HL-60/S4 treated with retinoic acid at 250 ng/mL for 4 days and 3 days (cell line): Measurements from ENCODE around the gene ANXA11.
"Not testable (repeated sequence)": the region's sequence is repeated elsewhere in the genome, so short reads cannot be mapped to it uniquely, and the experiment has no call there.

Source experiments
- in situ Hi-C: fragments of 300-500 bp; cut with MboI; formaldehyde crosslinking; loops from 2 replicates; pipeline ENCODE4 v1.7.0; 2022; ENCODE audit warnings: low sequenced_read_pairs

Gene ANXA11

GRCh38 chr10:80149123-80149522 is 56.2 kb downstream of the ANXA11 start:
- in situ Hi-C loops = loop anchor here (5.0 kb wide), 1 partner anchor 68 kb away; no protein-coding TSS in a partner anchor

GRCh38 chr10:80148166-80148805 is 57.1 kb downstream of the ANXA11 start:
- in situ Hi-C loops = loop anchor here (5.0 kb wide), 1 partner anchor 69 kb away; no protein-coding TSS in a partner anchor

- in situ Hi-C loops = loop anchor here (5.0 kb wide), 1 partner anchor 70 kb away; no protein-coding TSS in a partner anchor
Measured at GRCh38 chr10:80146918-80147317, 58.4 kb downstream of the ANXA11 start.

GRCh38 chr10:80145406-80146308 is 59.7 kb downstream of the ANXA11 start:
- in situ Hi-C loops = loop anchor here (5.0 kb wide), 1 partner anchor 72 kb away; no protein-coding TSS in a partner anchor

- in situ Hi-C loops = loop anchor here (5.0 kb wide), 1 partner anchor 73 kb away; no protein-coding TSS in a partner anchor
Measured at GRCh38 chr10:80144696-80145131, 60.6 kb downstream of the ANXA11 start.

- in situ Hi-C loops = no loop called here
Measured at GRCh38 chr10:80144067-80144695, 61.2 kb downstream of the ANXA11 start.

GRCh38 chr10:80141696-80142460 is 63.5 kb downstream of the ANXA11 start:
- in situ Hi-C loops = no loop called here

- in situ Hi-C loops = no loop called here
Measured at GRCh38 chr10:80140251-80140650, 65.1 kb downstream of the ANXA11 start.

GRCh38 chr10:80139265-80139664 is 66.1 kb downstream of the ANXA11 start:
- in situ Hi-C loops = no loop called here

GRCh38 chr10:80137920-80138319 is 67.4 kb downstream of the ANXA11 start:
- in situ Hi-C loops = no loop called here

GRCh38 chr10:80137031-80137862 is 68.1 kb downstream of the ANXA11 start:
- in situ Hi-C loops = no loop called here

- in situ Hi-C loops = no loop called here
Measured at GRCh38 chr10:80136134-80136571, 69.2 kb downstream of the ANXA11 start.

- in situ Hi-C loops = not testable (repeated sequence)
Measured at GRCh38 chr10:80133687-80134086, 71.7 kb downstream of the ANXA11 start.

- in situ Hi-C loops = no loop called here
Measured at GRCh38 chr10:80133206-80133605, 72.1 kb downstream of the ANXA11 start.

- in situ Hi-C loops = no loop called here
Measured at GRCh38 chr10:80132299-80133139, 72.8 kb downstream of the ANXA11 start, which contains the start of gene PLAC9. TSS of gene PLAC9 (plus strand) at chr10:80132730. CDS start at chr10:80132763, 33 bp downstream.

- in situ Hi-C loops = no loop called here
Measured at GRCh38 chr10:80131499-80131901, 73.8 kb downstream of the ANXA11 start.

- in situ Hi-C loops = no loop called here
Measured at GRCh38 chr10:80126876-80127275, 78.5 kb downstream of the ANXA11 start.

GRCh38 chr10:80122746-80123145 is 82.6 kb downstream of the ANXA11 start:
- in situ Hi-C loops = no loop called here
